Lower lobe of right lung (tissue), 2 donors: ENCODE measurements around the gene PTGDR. TPM values are rescaled to one million over a fixed set of nuclear protein-coding genes. Genes with fewer than 3 reads are reported as not detected.

Source experiments
- ATAC-seq, 2 donors: fragments of 200-7000 bp; cut with Tn5 transposase; one replicate each; pipeline ENCODE4 v1.9.1; 2020 to 2022; ENCODE audit warnings: mild to moderate bottlenecking in 2 of 2, moderate library complexity in 2 of 2
- DNase-seq: peaks from one replicate; pipeline ENCODE4 v3.0.0-alpha.2; 2020
- H3K27ac ChIP-seq: fragments of 200-600 bp; one replicate; pipeline ENCODE4 v1.8.0; 2022
- H3K27me3 ChIP-seq: fragments of 200-600 bp; one replicate; pipeline ENCODE4 v1.8.0; 2022; ENCODE audit warnings: low read depth
- H3K36me3 ChIP-seq: fragments of 200-600 bp; one replicate; pipeline ENCODE4 v1.8.0; 2022; ENCODE audit warnings: mild to moderate bottlenecking
- H3K4me1 ChIP-seq: fragments of 200-600 bp; one replicate; pipeline ENCODE4 v1.8.0; 2022
- H3K4me3 ChIP-seq: fragments of 200-600 bp; one replicate; pipeline ENCODE4 v1.8.0; 2022; ENCODE audit warnings: mild to moderate bottlenecking
- H3K9me3 ChIP-seq: fragments of 200-600 bp; one replicate; pipeline ENCODE4 v1.8.0; 2022
- intact Hi-C: fragments of 100-400 bp; cut with DNase I; formaldehyde crosslinking; loops from one replicate; pipeline ENCODE4 v1.11.0; 2022
- total RNA-seq: library from RNA; stranded (reverse); fragmentation: NEBNext Ultra II Directional; extraction: Animal tissue kit (Norgen Biotek cat#: 25700); gene quantifications from one replicate; pipeline ENCODE4 v1.2.1, GENCODE V29; 2021
- TF ChIP-seq, protein P1 (sequence below): fragments of 200-600 bp; IDR thresholded peaks from one replicate; pipeline ENCODE4 v1.8.0; 2022; ENCODE audit warnings: antibody characterized with exemption, mild to moderate bottlenecking
- donor health status: DM: no; HTN: yes; CAD: no; lungs with severe emphysema.

PTGDR gene
- total RNA-seq, 1 donor from 2014 or later: 2.2 TPM

DNA sequence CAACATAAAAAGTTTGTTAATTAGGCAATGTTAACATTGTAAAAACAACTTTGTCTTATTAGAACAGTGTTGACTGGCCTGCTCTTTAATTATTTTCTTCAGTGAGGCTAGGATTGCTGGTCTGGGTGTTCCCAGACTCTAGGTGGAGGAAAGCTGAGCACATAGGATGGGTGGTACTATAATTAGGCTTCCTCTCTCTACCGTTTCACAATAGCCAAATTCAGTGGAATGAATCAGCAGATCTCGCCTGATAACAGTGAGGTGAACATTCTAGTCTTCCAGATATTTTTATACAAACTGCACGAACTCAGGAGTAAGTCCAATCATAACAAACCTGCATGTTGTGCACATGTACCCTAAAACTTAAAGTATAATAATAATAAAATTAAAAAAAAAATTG lies 11.9 kb downstream of the PTGDR start:
- intact Hi-C loops: no loop called here
- no peak overlapping the region for H3K27ac ChIP-seq
- ATAC-seq: no peak

DNA sequence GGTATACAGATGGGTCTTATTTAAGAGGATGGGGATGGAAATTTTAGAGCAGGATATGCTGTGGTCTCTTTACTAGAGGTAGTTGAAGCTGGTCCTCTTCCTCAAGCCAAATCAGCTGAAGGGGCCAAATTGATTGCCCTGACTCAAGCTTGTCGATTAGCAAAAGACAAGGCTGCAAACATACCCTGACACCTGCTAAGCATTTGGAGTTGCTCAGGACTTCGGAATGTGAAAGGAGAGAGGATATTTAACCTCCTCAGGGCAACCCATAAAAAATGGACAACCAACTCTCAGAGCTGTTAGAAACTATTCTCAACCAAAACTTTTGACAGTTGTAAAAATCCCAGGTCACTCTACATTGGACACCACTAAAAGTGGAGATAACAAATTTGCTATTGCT lies 15.6 kb downstream of the PTGDR start:
- no peaks in the 10 kb centered on the region for H3K36me3 ChIP-seq
- intact Hi-C loops: no loop called here
- TF ChIP-seq, protein P1, sequence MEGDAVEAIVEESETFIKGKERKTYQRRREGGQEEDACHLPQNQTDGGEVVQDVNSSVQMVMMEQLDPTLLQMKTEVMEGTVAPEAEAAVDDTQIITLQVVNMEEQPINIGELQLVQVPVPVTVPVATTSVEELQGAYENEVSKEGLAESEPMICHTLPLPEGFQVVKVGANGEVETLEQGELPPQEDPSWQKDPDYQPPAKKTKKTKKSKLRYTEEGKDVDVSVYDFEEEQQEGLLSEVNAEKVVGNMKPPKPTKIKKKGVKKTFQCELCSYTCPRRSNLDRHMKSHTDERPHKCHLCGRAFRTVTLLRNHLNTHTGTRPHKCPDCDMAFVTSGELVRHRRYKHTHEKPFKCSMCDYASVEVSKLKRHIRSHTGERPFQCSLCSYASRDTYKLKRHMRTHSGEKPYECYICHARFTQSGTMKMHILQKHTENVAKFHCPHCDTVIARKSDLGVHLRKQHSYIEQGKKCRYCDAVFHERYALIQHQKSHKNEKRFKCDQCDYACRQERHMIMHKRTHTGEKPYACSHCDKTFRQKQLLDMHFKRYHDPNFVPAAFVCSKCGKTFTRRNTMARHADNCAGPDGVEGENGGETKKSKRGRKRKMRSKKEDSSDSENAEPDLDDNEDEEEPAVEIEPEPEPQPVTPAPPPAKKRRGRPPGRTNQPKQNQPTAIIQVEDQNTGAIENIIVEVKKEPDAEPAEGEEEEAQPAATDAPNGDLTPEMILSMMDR: no peak
- no peaks in the 10 kb centered on the region for H3K4me1 ChIP-seq
- DNase-seq (no peak), ATAC-seq (no peak)
- H3K27ac ChIP-seq: no peak overlapping the region
- H3K4me3 ChIP-seq: no peak overlapping the region
- H3K9me3 ChIP-seq: no peaks in the 10 kb centered on the region
- H3K27me3 ChIP-seq: no peaks in the 10 kb centered on the region

More for the DNA sequence above, 11.9 kb downstream of the PTGDR start:
- TF ChIP-seq, protein P1: no peak
- DNase-seq: no peak
- no peaks in the 10 kb centered on the region for H3K4me1 ChIP-seq
- H3K36me3 ChIP-seq: no peaks in the 10 kb centered on the region
- H3K9me3 ChIP-seq: no peaks in the 10 kb centered on the region
- H3K27me3 ChIP-seq: no peaks in the 10 kb centered on the region
- H3K4me3 ChIP-seq: no peak overlapping the region

DNA sequence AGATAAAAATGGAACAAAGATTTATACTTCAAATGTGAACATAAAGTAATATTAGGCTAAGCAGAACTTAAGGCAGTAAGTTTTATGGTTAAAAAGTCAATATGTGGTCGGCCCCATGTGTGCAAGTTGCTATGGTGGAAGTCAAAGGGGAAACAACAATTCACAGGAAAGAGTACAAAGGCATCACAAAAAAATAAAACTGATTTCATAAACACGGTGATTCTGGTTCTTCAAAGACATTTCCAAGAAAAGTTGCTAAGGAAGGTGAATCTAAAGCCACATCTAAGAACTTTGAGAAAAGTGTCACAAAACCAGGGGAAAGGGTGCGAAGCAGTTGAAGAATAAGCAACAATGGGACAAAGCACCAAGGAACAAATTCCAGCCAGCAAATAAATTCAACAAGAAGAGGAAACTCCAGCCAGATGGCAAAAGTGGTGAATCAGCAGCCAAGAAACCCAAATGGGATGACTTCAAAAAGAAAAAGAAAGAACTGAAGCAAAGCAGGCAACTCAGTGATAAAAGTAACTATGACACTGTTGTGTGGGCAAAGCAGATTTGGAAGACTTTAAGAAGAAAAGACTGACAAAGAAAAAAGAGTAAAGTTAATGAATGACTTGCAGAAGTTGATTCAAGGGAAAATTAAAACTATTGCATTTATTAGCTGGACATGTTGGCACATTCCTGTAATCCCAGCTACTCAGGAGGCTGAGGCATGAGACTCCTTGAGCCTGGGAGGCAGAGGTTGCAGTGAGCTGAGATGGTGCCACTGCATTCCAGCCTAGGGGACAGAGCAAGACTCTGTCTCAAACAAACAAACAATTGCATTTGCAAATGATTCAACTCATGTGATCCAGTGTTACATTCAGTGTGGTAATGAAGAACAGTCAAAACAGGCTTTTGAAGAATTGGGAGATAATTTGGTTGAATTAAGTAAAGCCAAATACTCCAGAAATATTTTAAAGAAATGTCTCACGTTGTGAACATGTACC lies 19.5 kb downstream of the PTGDR start:
- Histone ChIP-seq H3K4me3 (no peak overlapping the region), H3K4me1 (no peaks in the 10 kb centered on the region), H3K27ac (no peak overlapping the region), H3K9me3 (no peaks in the 10 kb centered on the region), H3K27me3 (no peaks in the 10 kb centered on the region), H3K36me3 (no peaks in the 10 kb centered on the region)
- DNase-seq: no peak
- TF ChIP-seq, protein P1: no peak
- intact Hi-C loops: no loop called here
- ATAC-seq: no peak

DNA sequence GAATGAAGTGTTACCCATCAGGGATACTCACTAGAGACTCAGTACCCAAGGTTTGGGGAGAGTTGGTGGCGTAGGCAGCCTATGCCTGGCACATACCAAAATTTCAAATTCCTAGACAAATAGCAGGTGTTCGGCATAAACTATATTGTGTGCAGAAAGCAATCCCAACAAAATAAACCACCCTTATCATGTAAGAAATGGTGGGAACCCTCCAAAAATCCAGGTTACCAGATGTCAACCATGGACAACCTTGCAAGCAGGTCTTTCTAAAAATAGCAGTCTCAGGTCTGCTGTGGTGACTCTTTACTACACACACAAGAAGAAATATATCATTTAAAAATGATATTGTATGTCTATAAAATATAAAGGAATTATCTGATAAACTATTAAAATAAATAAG lies 28.9 kb downstream of the PTGDR start:
- Histone ChIP-seq H3K9me3 (no peaks in the 10 kb centered on the region), H3K4me1 (no peaks in the 10 kb centered on the region), H3K27me3 (no peaks in the 10 kb centered on the region), H3K36me3 (no peaks in the 10 kb centered on the region), H3K27ac (no peak overlapping the region), H3K4me3 (no peak overlapping the region)
- TF ChIP-seq, protein P1: no peak
- intact Hi-C loops: no loop called here
- DNase-seq: no peak
- ATAC-seq: no peak

DNA sequence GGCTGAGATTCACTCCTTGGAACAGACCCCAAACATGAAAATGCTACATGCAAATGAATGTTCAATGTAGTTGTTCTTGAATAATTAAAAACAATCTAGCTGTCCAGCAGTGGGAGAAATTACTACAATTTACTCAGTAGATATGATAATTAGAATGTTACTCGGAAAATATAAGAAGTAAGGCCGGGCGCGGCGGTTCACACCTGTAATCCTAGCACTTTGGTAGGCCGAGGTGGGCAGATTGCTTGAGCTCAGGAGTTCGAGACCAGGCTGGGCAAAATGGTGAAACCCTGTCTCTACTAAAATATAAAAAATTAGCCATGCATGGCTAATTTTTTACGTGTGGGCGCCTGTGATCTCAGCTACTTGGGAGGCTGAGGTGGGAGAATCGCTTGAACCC lies 31.3 kb downstream of the PTGDR start:
- Histone ChIP-seq H3K27me3 (no peaks in the 10 kb centered on the region), H3K9me3 (no peaks in the 10 kb centered on the region), H3K36me3 (no peaks in the 10 kb centered on the region), H3K4me1 (no peaks in the 10 kb centered on the region), H3K4me3 (no peak overlapping the region), H3K27ac (no peak overlapping the region)
- TF ChIP-seq, protein P1: no peak
- ATAC-seq (no peak), DNase-seq (no peak)
- intact Hi-C loops: no loop called here
